ENCODE data around the gene GTF2A1.
"Not testable (repeated sequence)": the region's sequence is repeated elsewhere in the genome, so short reads cannot be mapped to it uniquely, and the experiment has no call there.

The GTF2A1 gene

GRCh38 chr14:81220830-81221578 is at the start of gene GTF2A1:
TSS of gene GTF2A1 (minus strand) at chr14:81220959. CDS start at chr14:81220518, 441 bp downstream.
- peak; percentile 96 for DNase-seq

- DNase-seq = no peak
Observed at GRCh38 chr14:81269979-81270375, 49.2 kb upstream of the GTF2A1 start.

- no peak for DNase-seq
Observed at GRCh38 chr14:81269100-81269978, 48.6 kb upstream of the GTF2A1 start.

GRCh38 chr14:81268016-81268416 is 47.3 kb upstream of the GTF2A1 start:
- no peak for DNase-seq

- no peak for DNase-seq
Observed at GRCh38 chr14:81265636-81266169, 44.9 kb upstream of the GTF2A1 start.

GRCh38 chr14:81264671-81265070 is 43.9 kb upstream of the GTF2A1 start:
- no peak for DNase-seq

- DNase-seq = no peak
Observed at GRCh38 chr14:81263777-81264410, 43.1 kb upstream of the GTF2A1 start.

GRCh38 chr14:81261176-81261575 is 40.4 kb upstream of the GTF2A1 start:
- no peak for DNase-seq

GRCh38 chr14:81260732-81261131 is 40.0 kb upstream of the GTF2A1 start:
- no peak for DNase-seq

- no peak for DNase-seq
Observed at GRCh38 chr14:81256289-81256960, 35.7 kb upstream of the GTF2A1 start.

- DNase-seq = no peak
Observed at GRCh38 chr14:81252278-81252677, 31.5 kb upstream of the GTF2A1 start.

GRCh38 chr14:81247271-81247766 is 26.6 kb upstream of the GTF2A1 start:
- DNase-seq = no peak

- no peak for DNase-seq
Observed at GRCh38 chr14:81246461-81247270, 25.9 kb upstream of the GTF2A1 start.

- DNase-seq = no peak
Observed at GRCh38 chr14:81245771-81246170, 25.0 kb upstream of the GTF2A1 start.

- DNase-seq = not testable (repeated sequence)
Observed at GRCh38 chr14:81244431-81244830, 23.7 kb upstream of the GTF2A1 start.

- DNase-seq = no peak
Observed at GRCh38 chr14:81243499-81243898, 22.7 kb upstream of the GTF2A1 start.

- not testable (repeated sequence) for DNase-seq
Observed at GRCh38 chr14:81236849-81237248, 16.1 kb upstream of the GTF2A1 start.

- no peak for DNase-seq
Observed at GRCh38 chr14:81236138-81236537, 15.4 kb upstream of the GTF2A1 start.

GRCh38 chr14:81235096-81235495 is 14.3 kb upstream of the GTF2A1 start:
- DNase-seq = no peak

- DNase-seq = no peak
Observed at GRCh38 chr14:81234278-81234677, 13.5 kb upstream of the GTF2A1 start.

- no peak for DNase-seq
Observed at GRCh38 chr14:81233615-81234014, 12.9 kb upstream of the GTF2A1 start.

- DNase-seq = no peak
Observed at GRCh38 chr14:81231540-81231939, 10.8 kb upstream of the GTF2A1 start.
